Fibroblast of peridontal ligament (primary cell): Measurements from ENCODE around the gene MBNL2.

Experiments used
- DNase-seq: peaks from one replicate; pipeline ENCODE4 v3.0.0-alpha.2; 2010; ENCODE audit errors: extremely low read depth

The MBNL2 gene

DNA sequence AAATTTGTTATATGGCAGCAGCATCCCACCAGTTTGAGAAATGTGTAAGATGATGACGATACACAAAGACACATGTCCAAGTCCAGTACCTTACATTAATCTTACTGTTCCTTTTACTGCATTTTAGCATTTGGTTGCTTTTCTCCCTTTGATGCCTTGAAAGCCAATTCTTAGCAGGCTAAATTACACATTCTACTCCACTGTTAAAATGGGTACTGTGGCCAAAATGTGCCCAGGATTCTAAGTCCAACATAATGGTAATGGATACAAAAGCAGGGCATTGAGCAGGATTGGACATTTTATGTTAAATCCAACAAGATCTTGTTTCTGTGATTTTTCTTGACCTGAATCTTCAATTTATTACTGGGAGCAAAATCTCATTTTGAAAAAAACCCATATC is 159.1 kb downstream of the MBNL2 start:
- DNase-seq: no peak

DNA sequence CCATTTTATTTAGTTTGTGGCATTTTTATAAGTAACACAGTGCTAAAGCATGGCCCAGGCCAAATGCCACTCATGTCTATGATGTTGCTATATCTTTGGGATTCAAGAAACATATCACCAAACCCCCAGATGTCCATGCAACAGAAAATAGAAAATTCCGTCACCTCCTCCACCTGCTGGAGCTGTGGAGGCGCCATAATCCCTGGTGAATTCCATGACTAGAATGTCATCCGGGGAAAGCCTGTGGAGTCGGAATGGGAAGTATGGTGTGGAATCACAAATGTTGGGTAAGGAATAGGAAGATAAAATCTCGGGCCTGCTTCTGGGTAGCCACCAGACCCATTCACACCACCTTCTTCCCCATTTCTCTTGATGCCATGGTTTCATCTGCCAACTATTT is 160.1 kb downstream of the MBNL2 start:
- no peak for DNase-seq

DNA sequence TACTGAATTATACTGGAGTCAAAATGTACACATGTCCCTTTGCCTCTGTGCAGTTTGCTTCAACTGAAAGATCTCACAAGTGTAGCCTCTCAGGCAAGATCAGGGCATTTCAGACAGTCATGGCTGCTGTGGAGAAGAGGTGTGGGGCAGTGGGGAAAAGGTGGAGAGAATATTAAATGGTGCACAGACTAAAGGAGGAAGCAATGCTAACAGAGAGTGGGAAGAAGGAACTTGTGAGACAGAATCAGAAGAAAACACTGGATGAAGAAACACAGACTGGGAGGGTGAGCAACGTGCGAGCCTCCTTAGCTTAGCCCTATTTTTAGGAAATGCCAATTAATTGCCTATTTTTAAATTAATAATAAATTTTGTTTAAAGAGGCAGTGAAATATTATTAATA is 162.2 kb downstream of the MBNL2 start:
- DNase-seq: no peak

DNA sequence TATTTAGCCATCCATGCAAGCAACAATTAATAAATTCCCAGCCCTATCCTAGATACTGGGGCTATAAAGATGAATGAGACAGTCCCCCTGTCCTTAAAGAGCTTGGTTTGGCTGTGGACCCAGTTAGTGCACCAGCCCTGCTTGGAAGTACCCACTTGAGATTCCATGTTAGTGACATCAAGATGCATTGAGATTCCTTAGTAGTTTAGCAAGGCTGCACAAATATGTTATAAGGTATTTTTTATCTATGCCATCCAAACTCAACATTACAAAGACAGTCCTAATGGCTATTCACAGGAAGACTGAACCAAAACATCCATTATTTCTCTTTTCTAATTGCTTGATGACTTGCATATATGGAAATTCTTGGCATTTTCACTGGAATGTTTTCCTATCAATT is 163.0 kb downstream of the MBNL2 start:
- no peak for DNase-seq

DNA sequence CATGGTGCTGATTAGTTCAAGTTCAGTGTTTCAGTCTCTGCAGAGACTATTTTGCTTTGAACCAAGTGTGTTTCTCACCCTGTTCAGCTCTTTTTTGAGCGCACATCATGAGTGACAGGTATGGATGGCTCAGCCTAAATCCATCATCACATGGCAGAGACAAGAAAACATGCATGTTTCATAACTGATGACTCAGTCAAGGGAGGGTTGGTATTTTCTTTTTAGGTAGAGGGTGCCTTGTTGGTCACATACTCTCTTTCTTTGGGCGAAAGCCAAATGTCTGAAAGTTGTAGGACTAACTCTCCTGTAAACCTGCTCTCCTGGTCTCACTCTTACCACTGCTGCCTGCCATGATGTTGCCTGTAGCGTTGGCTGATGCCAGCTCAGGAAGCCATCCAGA is 163.7 kb downstream of the MBNL2 start:
- no peak for DNase-seq

DNA sequence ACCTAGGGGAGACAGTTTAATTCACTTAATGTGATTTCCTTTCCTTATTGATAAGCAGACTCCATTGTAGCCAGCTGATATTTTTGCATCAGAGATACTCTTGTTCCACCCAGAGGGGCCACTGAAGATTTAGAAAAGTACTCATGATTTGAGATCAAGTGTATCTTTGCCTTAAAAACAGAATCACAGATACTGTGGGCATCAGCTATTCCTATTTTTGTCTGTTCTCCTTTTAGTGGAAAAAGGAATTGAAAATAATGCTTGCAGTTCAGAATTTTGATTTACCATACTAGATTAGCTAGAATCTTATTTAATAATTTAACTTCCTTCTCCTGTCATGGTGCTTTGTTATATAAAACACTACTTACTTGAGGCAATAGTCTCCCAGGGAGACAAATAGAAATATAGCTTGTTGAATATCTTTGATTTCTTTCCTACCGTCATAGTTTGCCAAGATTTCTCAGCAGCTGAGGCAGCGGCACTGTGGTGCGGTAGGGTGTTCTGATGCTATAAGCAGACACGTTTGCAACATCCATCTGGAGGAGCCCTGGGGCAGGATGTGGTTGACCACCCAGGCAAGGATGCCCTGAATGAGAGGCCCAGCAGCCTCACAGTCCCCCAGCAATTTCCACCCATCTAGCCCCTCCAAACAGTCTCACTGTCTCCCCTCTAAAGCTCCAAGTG is 164.8 kb downstream of the MBNL2 start:
- no peak for DNase-seq

DNA sequence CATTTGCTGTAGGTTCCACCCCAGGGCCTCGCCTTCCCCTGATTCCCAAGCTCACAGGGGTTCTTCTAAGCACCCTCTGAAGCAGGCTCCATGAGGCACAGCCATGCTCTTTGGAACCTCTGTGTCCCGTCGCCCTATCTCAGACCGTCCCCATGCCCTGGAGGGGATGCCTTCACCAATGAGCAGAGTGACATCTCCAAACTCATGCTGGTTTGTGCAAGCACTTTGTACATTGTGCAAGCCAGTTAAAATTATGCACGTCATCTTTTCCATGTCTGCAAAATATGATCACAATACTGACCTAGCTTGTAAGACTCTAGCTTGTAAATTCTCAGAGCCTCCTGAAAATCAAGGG is 165.3 kb downstream of the MBNL2 start:
- DNase-seq: no peak

DNA sequence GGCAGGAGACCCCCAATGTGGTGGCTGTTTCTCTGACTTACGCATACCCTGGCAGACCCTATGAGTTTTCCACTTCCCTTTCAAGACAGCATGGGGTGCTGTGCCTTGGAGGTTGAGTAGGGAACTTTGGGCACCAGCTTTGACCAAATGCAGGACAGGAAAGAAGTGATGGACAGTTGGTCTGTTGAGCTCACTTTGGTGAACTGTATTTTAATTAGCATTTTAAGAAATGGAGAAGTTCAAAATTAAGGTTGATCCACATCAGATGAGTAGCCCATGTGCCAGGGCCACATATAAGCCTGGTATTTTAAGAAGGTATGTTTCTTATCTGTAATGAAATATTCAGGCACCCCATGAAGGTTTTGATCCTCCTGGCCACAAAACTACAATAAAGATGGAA is 165.8 kb downstream of the MBNL2 start:
- DNase-seq: no peak

DNA sequence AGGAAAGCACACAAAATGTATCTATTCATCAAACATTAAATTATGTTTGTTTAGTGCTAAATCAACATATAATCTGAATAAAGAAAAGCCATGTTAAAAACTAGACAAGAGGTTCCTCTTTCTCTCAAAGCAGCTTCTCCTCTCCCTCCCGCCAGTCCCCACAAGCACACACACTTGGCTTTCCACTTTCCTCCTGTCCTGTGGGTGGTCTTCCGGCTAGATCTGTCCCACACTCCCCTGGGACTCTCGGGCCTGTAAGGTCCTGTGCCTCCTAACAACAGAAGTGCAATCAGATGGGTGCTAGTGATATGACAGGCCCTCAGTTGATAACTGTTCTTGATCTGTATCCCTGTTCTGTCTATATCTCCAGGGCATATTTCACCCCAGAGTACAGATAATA is 166.2 kb downstream of the MBNL2 start:
- no peak for DNase-seq

DNA sequence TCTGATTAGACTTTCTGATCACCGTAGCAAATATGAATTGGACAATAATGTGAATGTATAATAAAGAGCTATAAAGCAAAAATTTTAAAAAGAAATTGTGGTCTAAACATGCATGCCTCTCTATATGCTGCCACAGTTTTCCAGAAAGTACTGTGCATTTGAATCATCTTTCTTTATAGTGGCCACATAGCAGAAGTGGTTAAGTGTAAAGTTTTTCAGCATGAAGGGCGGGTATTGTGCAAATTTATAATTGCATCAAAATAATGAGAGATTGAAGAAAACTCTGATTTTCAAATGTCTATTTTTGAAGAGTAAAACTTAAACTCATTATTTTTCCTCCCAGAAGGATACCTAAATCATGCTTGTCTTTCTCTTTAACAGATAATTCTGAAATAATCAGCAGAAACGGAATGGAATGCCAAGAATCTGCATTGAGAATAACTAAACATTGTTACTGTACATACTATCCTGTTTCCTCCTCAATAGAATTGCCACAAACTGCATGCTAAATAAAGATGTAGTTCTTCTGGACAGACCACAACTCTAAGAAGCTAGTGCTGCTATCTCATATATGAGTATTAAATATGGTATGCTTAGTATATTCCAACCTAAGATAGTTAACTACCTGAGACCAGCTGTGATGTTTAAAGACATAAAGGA is 168.9 kb downstream of the MBNL2 start:
- peak; percentile 34 for DNase-seq

DNA sequence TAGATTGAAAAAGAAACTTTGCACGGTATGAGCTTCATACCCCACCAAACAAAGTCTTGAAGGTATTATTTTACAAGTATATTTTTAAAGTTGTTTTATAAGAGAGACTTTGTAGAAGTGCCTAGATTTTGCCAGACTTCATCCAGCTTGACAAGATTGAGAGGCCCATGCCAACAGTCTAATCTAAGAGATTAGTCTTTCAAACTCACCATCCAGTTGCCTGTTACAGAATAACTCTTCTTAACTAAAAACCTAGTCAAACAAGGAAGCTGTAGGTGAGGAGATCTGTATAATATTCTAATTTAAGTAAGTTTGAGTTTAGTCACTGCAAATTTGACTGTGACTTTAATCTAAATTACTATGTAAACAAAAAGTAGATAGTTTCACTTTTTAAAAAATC is 169.9 kb downstream of the MBNL2 start:
- DNase-seq: no peak

DNA sequence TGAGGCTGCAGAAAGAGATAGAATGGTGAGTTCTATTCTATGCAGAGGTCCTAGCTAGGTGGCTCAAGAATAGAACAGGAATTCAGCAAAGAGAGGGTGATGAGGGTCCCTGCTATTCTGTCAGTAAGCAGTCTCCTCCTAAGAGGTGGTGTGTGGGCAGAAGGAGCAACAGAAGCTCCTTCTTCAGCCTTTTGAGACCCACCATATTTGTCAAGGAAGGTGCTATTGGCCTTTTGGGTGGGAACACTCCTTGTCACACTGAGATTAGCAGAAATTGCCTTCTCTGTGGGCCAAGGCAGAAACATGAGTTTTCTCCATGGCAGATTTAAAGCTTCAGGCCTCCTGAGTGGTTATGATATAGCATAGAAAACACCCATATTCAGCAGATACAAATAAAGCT is 172.4 kb downstream of the MBNL2 start:
- DNase-seq: no peak

DNA sequence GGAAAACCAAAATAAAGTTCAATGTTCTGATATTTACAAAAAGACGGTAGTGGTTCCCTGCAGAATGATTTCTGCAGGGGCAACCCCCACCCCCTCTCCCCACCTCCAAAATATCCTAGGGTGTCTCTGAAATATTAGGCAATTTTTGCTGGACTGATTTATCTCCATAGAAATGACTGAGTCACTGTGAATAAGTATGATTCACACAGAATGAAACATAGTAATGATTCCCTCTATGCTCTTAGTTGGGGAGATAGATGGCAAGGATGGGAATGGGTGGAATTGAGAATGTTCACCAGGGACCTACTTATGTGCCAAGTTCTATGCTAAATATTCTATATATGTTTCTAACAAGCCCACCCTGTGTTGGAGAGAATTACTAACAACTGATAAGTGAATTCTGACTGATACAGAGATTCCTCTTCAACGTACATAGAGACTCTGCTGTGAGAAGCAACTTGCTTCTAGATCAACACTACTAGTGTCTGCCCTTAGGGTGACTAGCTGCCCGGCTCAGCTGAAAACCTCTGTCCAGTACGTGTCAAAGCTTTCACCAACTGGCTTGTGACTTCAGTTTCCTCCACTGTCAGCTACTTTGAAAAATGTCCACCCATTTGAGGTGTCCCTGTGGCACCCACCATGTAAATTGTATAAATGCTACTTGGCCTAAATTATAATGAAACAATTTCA is 173.5 kb downstream of the MBNL2 start:
- DNase-seq: peak; percentile 48

DNA sequence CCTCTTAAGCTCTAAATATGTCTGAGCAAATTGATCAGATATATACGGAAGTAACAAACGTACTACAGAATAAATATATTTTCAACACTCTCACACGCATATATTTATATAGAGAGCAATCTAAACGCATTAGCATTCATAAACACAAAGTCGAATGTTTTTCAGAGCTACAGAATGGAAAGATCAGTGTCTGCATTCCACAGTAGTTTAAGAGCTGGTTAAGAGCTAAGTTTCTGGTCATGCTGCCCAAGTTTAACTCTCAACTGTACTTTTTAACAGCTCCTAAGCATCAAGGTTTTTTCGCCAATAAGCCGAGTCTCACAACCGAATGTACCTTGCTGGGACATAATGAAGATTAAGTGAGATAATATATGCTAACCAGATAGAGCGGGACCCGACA is 175.1 kb downstream of the MBNL2 start:
- peak; percentile 13 for DNase-seq

DNA sequence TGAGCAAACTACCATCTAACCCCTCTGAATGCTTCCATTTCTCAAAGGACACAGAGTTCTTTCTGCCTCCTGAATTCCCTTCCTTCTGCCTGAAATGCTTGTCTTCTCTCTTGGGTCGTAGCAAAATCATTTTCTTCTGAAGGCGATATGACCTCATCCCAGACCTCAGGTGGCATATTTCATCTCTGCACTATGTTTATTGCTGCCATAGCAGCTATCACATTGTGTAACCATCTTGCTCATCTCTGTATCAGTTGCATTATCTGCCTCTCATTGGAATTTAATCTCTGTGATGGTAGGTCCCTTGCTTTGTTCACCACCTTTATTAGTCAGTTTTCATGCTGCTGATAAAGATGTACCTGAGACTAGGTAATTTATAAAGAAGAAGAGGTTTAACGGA is 179.3 kb downstream of the MBNL2 start:
- no peak for DNase-seq

DNA sequence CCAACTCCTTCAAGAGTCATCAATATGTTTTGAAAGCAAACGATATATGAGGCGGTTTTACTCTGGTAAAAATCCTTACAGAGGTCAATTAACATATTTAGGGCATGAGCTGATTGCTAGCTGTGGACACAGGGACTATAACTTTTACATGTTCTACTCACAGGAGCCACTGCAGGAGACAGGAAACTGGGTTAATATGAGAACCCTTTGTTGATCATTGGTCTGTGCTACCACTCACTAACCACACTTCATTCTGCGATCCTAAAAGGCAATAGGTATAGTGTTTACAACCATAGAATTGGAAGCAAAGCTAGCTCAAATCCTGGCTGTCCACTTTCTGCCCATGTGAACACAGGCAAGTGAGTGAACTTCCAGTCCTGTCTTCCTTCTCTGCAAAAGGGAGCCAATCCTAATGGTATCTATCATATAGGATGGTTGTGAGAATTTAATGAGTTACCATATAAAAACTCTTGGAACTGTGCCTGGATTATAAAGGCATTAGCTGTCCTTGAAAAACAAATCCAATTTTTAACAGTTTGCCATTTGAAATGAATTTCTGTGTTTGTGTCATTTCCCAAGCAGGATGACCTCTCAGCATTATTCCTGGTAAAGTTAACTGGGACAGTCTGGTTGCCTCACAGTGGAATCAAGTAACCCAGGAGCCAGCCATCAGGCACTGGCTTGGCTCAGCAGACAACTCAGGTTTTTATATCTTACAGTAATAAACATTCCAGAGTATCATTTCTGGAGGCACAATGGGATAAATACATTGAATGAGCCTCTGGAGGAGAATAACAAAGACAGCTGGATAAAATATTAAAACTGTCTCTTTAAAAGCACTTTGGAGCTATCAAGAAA is 182.0 kb downstream of the MBNL2 start:
- no peak for DNase-seq

DNA sequence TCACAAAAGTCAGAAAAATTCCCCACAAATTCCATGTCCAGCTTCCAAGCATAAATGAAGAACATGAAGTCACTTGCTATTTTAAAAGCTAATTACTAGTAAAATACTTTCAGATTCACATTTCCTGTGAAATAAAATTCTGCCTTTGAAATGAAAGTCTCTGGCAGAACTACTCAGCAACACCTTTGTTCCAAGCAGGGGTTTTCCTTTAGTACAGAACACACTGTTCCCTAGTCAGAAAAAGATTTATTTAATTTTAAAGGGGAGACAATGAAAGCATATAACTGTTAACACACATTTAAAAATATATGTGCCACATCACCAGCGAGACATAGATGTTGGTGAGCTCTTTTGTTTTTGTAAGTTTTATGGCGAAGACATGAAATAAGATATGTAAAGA is 185.4 kb downstream of the MBNL2 start:
- no peak for DNase-seq

DNA sequence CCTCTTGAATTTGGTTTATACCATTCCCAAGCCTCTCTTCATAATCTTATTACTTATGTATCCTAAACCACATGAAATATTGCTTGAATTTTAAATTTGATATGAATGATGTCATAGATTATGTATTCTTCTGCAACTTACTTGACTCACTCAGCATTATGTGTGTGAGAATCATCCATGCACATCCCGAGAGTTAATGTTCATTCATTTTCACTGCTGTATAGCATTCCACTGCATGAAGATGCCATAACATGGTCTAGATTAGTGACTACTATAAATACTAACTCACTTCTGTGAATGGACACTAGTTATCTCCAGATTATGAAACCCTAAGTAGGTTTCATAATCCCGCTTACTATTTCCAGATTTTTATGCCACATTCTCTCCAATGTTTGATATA is 186.8 kb downstream of the MBNL2 start:
- no peak for DNase-seq

DNA sequence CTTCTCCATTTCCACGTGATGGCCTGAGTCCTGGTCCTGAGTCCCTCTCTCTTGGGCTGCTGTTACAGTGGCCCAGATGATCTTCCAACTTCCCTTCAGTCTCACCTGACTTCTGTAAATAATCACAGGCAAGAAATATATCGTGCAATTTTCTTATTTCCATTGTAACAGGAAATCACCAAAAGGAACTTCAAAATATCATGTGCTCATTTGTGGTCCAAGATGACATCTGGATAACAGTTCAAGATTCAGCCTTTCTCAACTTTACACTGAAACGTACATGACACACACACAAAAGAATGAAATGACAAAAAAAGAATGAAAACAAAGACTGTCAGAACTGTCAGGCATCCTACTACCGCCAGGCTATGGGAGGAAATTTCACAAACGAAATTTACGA is 189.9 kb downstream of the MBNL2 start:
- DNase-seq: no peak

DNA sequence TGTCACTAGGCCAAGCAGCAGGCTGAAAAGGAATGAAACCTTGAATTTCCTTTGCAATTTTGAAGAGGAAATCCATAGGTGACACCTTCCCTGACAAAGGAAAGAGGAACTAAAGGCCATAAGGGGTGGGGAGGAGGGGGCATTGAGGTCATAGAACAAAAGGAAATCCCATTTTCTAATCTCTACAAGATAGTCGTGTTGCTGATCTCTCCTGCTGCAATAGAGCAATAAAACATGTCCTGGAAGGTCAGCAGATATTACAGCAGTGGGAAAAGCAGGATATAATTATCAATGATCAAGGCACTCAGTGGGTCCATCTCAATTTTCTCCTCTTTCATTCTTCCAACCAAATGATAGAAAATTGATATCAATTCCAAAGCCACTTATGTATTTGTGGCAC is 191.6 kb downstream of the MBNL2 start:
- no peak for DNase-seq

DNA sequence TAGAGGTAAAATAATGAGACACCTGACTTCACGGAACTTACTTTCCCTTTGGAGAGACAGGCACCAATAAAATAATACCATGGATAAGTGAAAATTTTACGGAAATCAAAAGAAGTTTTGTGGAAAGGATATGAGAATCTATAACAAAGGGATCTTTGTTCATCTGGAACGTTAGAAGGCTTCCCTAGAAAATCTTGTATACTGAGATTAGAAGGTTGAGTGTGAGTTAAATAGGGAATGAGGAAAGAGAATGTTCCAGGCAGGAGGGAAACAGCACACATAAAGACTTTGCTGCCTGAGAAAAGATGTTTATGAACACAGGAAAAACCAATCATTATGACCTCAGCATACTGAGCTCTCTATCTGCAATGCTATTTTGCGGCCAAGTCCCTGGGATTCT is 192.3 kb downstream of the MBNL2 start:
- DNase-seq: no peak

DNA sequence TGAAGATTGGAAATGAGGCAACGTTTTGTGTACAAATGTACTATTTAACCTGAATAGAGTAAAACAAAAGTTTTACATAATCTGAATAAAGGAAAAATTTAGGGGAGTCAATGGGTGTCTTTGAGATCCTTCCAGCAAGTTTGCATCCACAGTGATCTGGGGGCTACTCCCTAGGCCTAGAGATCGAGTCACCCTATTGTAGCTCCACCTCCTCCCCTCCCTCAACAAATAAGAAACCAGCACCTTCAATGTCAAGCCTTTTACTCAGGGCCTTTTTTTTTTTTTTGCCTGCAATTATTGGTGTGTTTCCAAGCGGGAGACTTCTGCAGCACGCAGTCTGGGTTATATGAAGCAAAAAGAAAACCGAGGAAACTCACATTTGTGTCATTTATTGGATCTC is 195.6 kb downstream of the MBNL2 start:
- no peak for DNase-seq
